Fibroblast of lung (primary cell): ENCODE data around the gene ZFR. TPM values are rescaled to one million over a fixed set of nuclear protein-coding genes. Genes with fewer than 3 reads are reported as not detected.

Experiments
- DNase-seq, 2 donors: peaks; one replicate each; pipeline versions ENCODE4 v3.0.0 to v3.0.0-alpha.2; 2010; ENCODE audit warnings: low read depth in 2 of 2
- H2AFZ ChIP-seq: 2 replicates; pipeline ENCODE4 v1.5.1; 2012; ENCODE audit warnings: low read length, control low read depth, inconsistent platforms
- H3K27ac ChIP-seq: 2 replicates; pipeline ENCODE4 v1.5.1; 2011; ENCODE audit warnings: low read length, control low read depth; ENCODE audit not compliant: insufficient read depth
- H3K27me3 ChIP-seq: 2 replicates; pipeline ENCODE4 v1.5.1; 2011; ENCODE audit warnings: mild to moderate bottlenecking, low read length; ENCODE audit not compliant: control insufficient read depth, insufficient read depth
- H3K36me3 ChIP-seq: 2 replicates; pipeline ENCODE4 v1.5.1; 2011; ENCODE audit warnings: low read length; ENCODE audit not compliant: control insufficient read depth, insufficient read depth
- H3K4me1 ChIP-seq: 2 replicates; pipeline ENCODE4 v1.5.1; 2011; ENCODE audit warnings: low read length; ENCODE audit not compliant: control insufficient read depth, insufficient read depth; ENCODE audit errors: extremely low read depth
- H3K4me2 ChIP-seq: 2 replicates; pipeline ENCODE4 v1.5.1; 2011; ENCODE audit warnings: low read length, control low read depth; ENCODE audit not compliant: insufficient read depth; ENCODE audit errors: extremely low read depth
- H3K4me3 ChIP-seq, 4 experiments: fragments of 200-600 bp in 1 of 4; sonication (generic) in 1 of 4; replicated peaks in 1 of 4; 2 replicates each; pipeline ENCODE4 v1.5.1; 2011 to 2016; ENCODE audit warnings: low read length in 4 of 4, low read depth in 3 of 4, mild to moderate bottlenecking in 3 of 4, control low read depth in 2 of 4, inconsistent platforms in 1 of 4, mixed read lengths in 1 of 4; ENCODE audit not compliant: insufficient read depth in 1 of 4; ENCODE audit errors: control extremely low read depth in 1 of 4
- H3K79me2 ChIP-seq: 2 replicates; pipeline ENCODE4 v1.5.1; 2012; ENCODE audit warnings: mild to moderate bottlenecking, low read length, inconsistent platforms; ENCODE audit not compliant: control insufficient read depth, insufficient read depth
- H3K9ac ChIP-seq: 2 replicates; pipeline ENCODE4 v1.5.1; 2011; ENCODE audit warnings: mild to moderate bottlenecking, low read length, control low read depth; ENCODE audit not compliant: insufficient read depth
- H3K9me3 ChIP-seq: 2 replicates; pipeline ENCODE4 v1.5.1; 2012; ENCODE audit warnings: low read depth, low read length; ENCODE audit not compliant: control insufficient read depth, insufficient read depth
- H4K20me1 ChIP-seq: 2 replicates; pipeline ENCODE4 v1.5.1; 2011; ENCODE audit warnings: low read length; ENCODE audit not compliant: control insufficient read depth, insufficient read depth; ENCODE audit errors: extremely low read depth
- CTCF ChIP-seq, 2 donors: IDR thresholded peaks in 1 of 2; conservative IDR thresholded peaks in 1 of 2; 1 replicate in 1 of 2; 2 replicates in 1 of 2; pipeline ENCODE4 v1.5.1; 2011 to 2012; ENCODE audit warnings: low read length in 2 of 2, control low read depth in 1 of 2, inconsistent platforms in 1 of 2, low read depth in 1 of 2, mild to moderate bottlenecking in 1 of 2
- EZH2 ChIP-seq: IDR thresholded peaks from 2 replicates; pipeline ENCODE4 v1.5.1; 2012; ENCODE audit warnings: low read length, control low read depth, mild to moderate bottlenecking; ENCODE audit errors: missing control alignments
- polyA plus RNA-seq, 2 donors: library from polyadenylated mRNA; depleted of rRNA in 1 of 2; stranded (reverse) in 1 of 2; unstranded in 1 of 2; fragments of >200 nt; gene quantifications; 2 replicates each; pipeline ENCODE4 v1.2.1, GENCODE V29; 2011 to 2012; ENCODE audit warnings: missing spikeins in 1 of 2
- total RNA-seq: library from RNA; depleted of rRNA; stranded (reverse); fragments of >200 nt; gene quantifications from 2 replicates; pipeline ENCODE4 v1.2.1, GENCODE V29; 2014

ZFR gene
- total and polyA plus RNA-seq, 2 donors (not counting 1 experiment from before 2014, with no cell fraction given): 56.8 to 113 TPM

DNA sequence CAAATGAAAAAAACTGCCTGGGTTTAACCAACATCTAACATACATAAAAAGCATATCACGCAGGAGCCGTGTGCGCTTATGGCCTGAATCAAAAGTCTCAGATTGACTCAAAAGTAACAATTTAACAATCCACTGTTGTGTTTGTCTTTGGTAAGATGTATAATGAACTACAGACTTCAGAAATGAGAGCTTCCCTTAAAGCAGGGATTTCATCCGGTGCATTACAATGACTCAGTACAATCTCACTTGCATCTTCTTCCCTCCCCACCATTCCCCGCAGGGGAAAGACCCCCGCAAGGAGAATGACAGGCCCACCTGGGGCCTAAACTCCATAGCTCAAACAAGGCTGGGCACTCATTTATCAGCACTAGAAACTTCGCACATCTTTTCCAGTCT, 1.4 kb downstream of the ZFR start:
- H3K4me3 ChIP-seq: peak overlapping the region; percentile 81 to 86 (median 82)
- no peak overlapping the region for H2AFZ ChIP-seq
- no peak for TF ChIP-seq CTCF (conservative IDR thresholded peaks at IDR 0.05 in 1 of 2, IDR thresholded peaks at IDR 0.05 in 1 of 2; ENCODE audit: low read depth in 1 of 2, low read length in 2 of 2)
- TF ChIP-seq EZH2: no peak
- peak overlapping the region; percentile 55 for H3K4me2 ChIP-seq
- H3K9me3 ChIP-seq: no peaks in the 10 kb centered on the region
- peak overlapping the region; percentile 93 for H3K27ac ChIP-seq
- H3K4me1 ChIP-seq: peaks cover 2% of the 10 kb centered on the region
- peak; percentile 24 to 47 for DNase-seq
- H3K79me2 ChIP-seq: peaks cover 58% of the 10 kb centered on the region
- no peaks in the 10 kb centered on the region for H3K27me3 ChIP-seq
- peaks cover 2% of the 10 kb centered on the region for H4K20me1 ChIP-seq
- no peaks in the 10 kb centered on the region for H3K36me3 ChIP-seq
- H3K9ac ChIP-seq: peak overlapping the region; percentile 94

DNA sequence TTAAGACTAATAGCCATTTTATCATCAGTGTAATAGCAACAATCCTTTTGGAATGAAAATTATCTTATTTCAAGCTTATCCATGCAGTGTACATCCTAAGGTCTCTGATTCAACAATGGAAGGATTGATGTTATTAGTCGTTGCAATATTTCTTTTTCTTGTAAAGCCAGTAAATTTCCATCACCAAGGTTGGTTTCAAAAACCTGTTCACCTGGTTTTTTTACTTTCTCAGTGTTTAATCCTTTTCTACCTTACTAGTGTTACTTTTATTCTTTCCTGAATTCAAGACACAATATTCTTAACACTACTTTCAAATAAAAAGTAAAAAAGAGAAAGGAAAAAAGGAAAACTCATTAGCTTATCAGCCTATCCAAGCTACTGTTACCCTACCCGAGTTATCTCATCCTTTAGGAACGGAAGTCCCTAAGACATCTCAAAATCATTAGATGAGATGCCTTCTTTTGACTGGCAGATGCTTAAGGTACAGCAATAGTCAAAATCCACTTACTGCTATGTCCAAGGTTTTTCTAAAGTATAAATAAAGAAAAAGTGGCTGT, 5.4 kb downstream of the ZFR start:
- TF ChIP-seq CTCF (conservative IDR thresholded peaks at IDR 0.05 in 1 of 2, IDR thresholded peaks at IDR 0.05 in 1 of 2; ENCODE audit: low read depth in 1 of 2, low read length in 2 of 2): no peak
- H3K9ac ChIP-seq: no peak overlapping the region
- no peak for DNase-seq
- no peak overlapping the region for H3K4me2 ChIP-seq
- peaks cover 94% of the 10 kb centered on the region for H3K79me2 ChIP-seq
- no peaks in the 10 kb centered on the region for H3K36me3 ChIP-seq
- H3K4me3 ChIP-seq: no peak overlapping the region
- H2AFZ ChIP-seq: no peak overlapping the region
- no peaks in the 10 kb centered on the region for H3K9me3 ChIP-seq
- H4K20me1 ChIP-seq: peaks cover 2% of the 10 kb centered on the region
- no peaks in the 10 kb centered on the region for H3K27me3 ChIP-seq
- H3K4me1 ChIP-seq: peaks cover 2% of the 10 kb centered on the region
- no peak overlapping the region for H3K27ac ChIP-seq

- Histone ChIP-seq H3K9ac (no peak overlapping the region), H3K27me3 (no peaks in the 10 kb centered on the region), H3K27ac (no peak overlapping the region), H3K4me2 (no peak overlapping the region), H2AFZ (no peak overlapping the region), H3K79me2 (peaks cover 95% of the 10 kb centered on the region), H3K36me3 (no peaks in the 10 kb centered on the region), H3K4me3 (no peak overlapping the region), H3K9me3 (no peaks in the 10 kb centered on the region), H4K20me1 (peaks cover 2% of the 10 kb centered on the region), H3K4me1 (no peaks in the 10 kb centered on the region)
- no peak for TF ChIP-seq EZH2
- no peak for TF ChIP-seq CTCF (conservative IDR thresholded peaks at IDR 0.05 in 1 of 2, IDR thresholded peaks at IDR 0.05 in 1 of 2; ENCODE audit: low read depth in 1 of 2, low read length in 2 of 2)
- no peak for DNase-seq
These were observed 7.8 kb downstream of the ZFR start for GRCh38 chr5:32436553-32437242.
